HepG2 (cell line): ENCODE measurements around the gene VEGFB. TPM values are rescaled to one million over a fixed set of nuclear protein-coding genes. Genes with fewer than 3 reads are reported as not detected.

Source experiments
- ATAC-seq: fragments of 200-7000 bp; cut with Tn5 transposase; 3 replicates; pipeline ENCODE4 v1.9.1; 2020; ENCODE audit warnings: mild to moderate bottlenecking, moderate library complexity
- BruUV-seq: library from RNA; stranded (reverse); fragments of 400-500 nt; replicated peaks from 2 replicates; lab custom pipeline; 2021; lab: Mats Ljungman, UMichigan
- CTCF ChIA-PET: fragments of 300-600 bp; formaldehyde crosslinking; extraction: SDS; loops from one replicate; lab custom pipeline; 2021; ENCODE audit warnings: low total read pairs, inconsistent platforms, low intra/inter-chr PET ratio; lab: Yijun Ruan, JAX
- POLR2A ChIA-PET: fragments of 350-600 bp; sonication (Branson Sonifier 250); formaldehyde crosslinking; loops from one replicate; lab custom pipeline; 2020; ENCODE audit warnings: antibody characterized with exemption, inconsistent platforms; lab: Yijun Ruan, JAX
- DNase-seq: peaks from one replicate; pipeline ENCODE4 v3.0.0-alpha.2; 2015; ENCODE audit warnings: low spot score
- FAIRE-seq: peaks from 3 replicates; lab custom pipeline; 2011; peaks lifted over from hg19 to GRCh38; lab: Jason Lieb, UNC
- H2AFZ ChIP-seq: one replicate; pipeline ENCODE4 v1.6.1; 2011; ENCODE audit warnings: low read length, inconsistent platforms
- H3K27ac ChIP-seq: fragments of 300-600 bp; 3 replicates; pipeline ENCODE4 v1.8.0; 2011; ENCODE audit warnings: mixed run types, mild to moderate bottlenecking, mixed read lengths, low read length, inconsistent platforms; ENCODE audit not compliant: insufficient read depth; ENCODE audit errors: extremely low read length
- H3K27me3 ChIP-seq, 2 experiments: fragments of 200-600 bp in 1 of 2; 2 replicates in 1 of 2; 3 replicates in 1 of 2; pipeline versions ENCODE4 v1.6.0 to v1.8.0; 2011; ENCODE audit warnings: low read length in 2 of 2, mild to moderate bottlenecking in 2 of 2, moderate library complexity in 2 of 2, inconsistent platforms in 1 of 2; ENCODE audit not compliant: insufficient read depth in 2 of 2, control insufficient read depth in 1 of 2
- H3K36me3 ChIP-seq, 2 experiments: fragments of 200-600 bp in 1 of 2; replicated peaks in 1 of 2; 2 replicates in 1 of 2; 3 replicates in 1 of 2; pipeline versions ENCODE4 v1.5.1 to v1.8.0; 2011; ENCODE audit warnings: low read length in 2 of 2, inconsistent platforms in 1 of 2; ENCODE audit not compliant: insufficient read depth in 2 of 2, control insufficient read depth in 1 of 2
- H3K4me1 ChIP-seq: 2 replicates; pipeline ENCODE4 v1.5.1; 2012; ENCODE audit warnings: low read length, inconsistent platforms; ENCODE audit not compliant: insufficient read depth
- H3K4me2 ChIP-seq: 2 replicates; pipeline ENCODE4 v1.6.0; 2011; ENCODE audit warnings: low read depth, low read length, inconsistent platforms
- H3K4me3 ChIP-seq, 3 experiments: fragments of 200-600 bp in 1 of 3; sonication (generic), shearing (Covaris generic) in 1 of 3; replicated peaks in 1 of 3; 2 replicates each; pipeline ENCODE4 v1.5.1; 2011 to 2016; ENCODE audit warnings: low read length in 3 of 3, inconsistent platforms in 2 of 3, low read depth in 2 of 3, mild to moderate bottlenecking in 2 of 3, control low read depth in 1 of 3, mixed read lengths in 1 of 3; ENCODE audit not compliant: insufficient read depth in 1 of 3
- H3K79me2 ChIP-seq: one replicate; pipeline ENCODE4 v1.6.1; 2011; ENCODE audit warnings: low read length, inconsistent platforms; ENCODE audit not compliant: insufficient read depth
- H3K9ac ChIP-seq: 2 replicates; pipeline ENCODE4 v1.6.0; 2011; ENCODE audit warnings: mild to moderate bottlenecking, low read depth, low read length, inconsistent platforms; ENCODE audit not compliant: insufficient read depth
- H3K9me3 ChIP-seq: 2 replicates; pipeline ENCODE4 v1.5.1; 2012; ENCODE audit warnings: mild to moderate bottlenecking, low read length
- H4K20me1 ChIP-seq: 2 replicates; pipeline ENCODE4 v1.6.0; 2011; ENCODE audit warnings: inconsistent platforms, mild to moderate bottlenecking, low read length, moderate library complexity; ENCODE audit not compliant: insufficient read depth
- BCL6 ChIP-seq: IDR thresholded peaks from 2 replicates; pipeline ENCODE4 v1.6.1; 2016; ENCODE audit warnings: missing genetic modification reagents, missing compliant biosample characterization
- HNRNPL ChIP-seq: fragments of 200-400 bp; formaldehyde crosslinking; IDR thresholded peaks from 2 replicates; pipeline ENCODE4 v1.6.1; 2017; ENCODE audit warnings: mild to moderate bottlenecking, low read depth, low read length
- NRL ChIP-seq: sonication (generic); formaldehyde crosslinking; IDR thresholded peaks from 2 replicates; pipeline ENCODE4 v1.5.0; 2020; ENCODE audit warnings: missing genetic modification reagents, mild to moderate bottlenecking, moderate library complexity, borderline replicate concordance
- RCOR2 ChIP-seq: IDR thresholded peaks from 2 replicates; pipeline ENCODE4 v1.6.1; 2016; ENCODE audit warnings: missing biosample characterization, missing genetic modification reagents
- RORA ChIP-seq: sonication (generic); formaldehyde crosslinking; IDR thresholded peaks from 2 replicates; pipeline ENCODE4 v1.5.0; 2020; ENCODE audit warnings: mild to moderate bottlenecking, missing genetic modification reagents, moderate library complexity
- ZNF839 ChIP-seq: sonication (generic); formaldehyde crosslinking; IDR thresholded peaks from 2 replicates; pipeline ENCODE4 v1.4.0; 2020; ENCODE audit warnings: missing genetic modification reagents, mild to moderate bottlenecking, borderline replicate concordance
- WGBS: methylation state at CpG from one replicate; pipeline ENCODE4 v1.1.6; 2017; ENCODE audit warnings: low lambda C conversion rate; 5-methylcytosine and 5-hydroxymethylcytosine counted together
- in situ Hi-C: cut with HindIII; loops from 2 replicates; pipeline ENCODE4 v1.10.0; 2017; ENCODE audit warnings: low pct_unique_long_range_greater_than_20kb; ENCODE audit not compliant: extremely low pct_ligation_motif_present
- intact Hi-C: fragments of 100-400 bp; cut with micrococcal nuclease; formaldehyde crosslinking; loops from one replicate; pipeline ENCODE4 v1.10.0; 2022; ENCODE audit not compliant: unreplicated experiment
- polyA plus RNA-seq, 8 experiments: library from polyadenylated mRNA; depleted of rRNA in 3 of 8; stranded (reverse) in 7 of 8; unstranded in 1 of 8; fragments of >200 nt; fragmentation: Illumina TruSeq in 4 of 8; extraction: Trizol in 4 of 8; gene quantifications; 2 replicates each; pipeline versions ENCODE4 v1.2.1 to v1.2.3, GENCODE V29; 2011 to 2016; ENCODE audit warnings: low read depth in 4 of 8, missing spikeins in 1 of 8, mixed read lengths in 1 of 8; ENCODE audit not compliant: insufficient read depth in 1 of 8
- total RNA-seq, 5 experiments: library from RNA; depleted of rRNA; stranded (reverse); fragments of >200 nt; fragmentation: Illumina TruSeq; extraction: Trizol; gene quantifications; 2 replicates each; pipeline ENCODE4 v1.2.3, GENCODE V29; 2016; ENCODE audit warnings: low read depth in 1 of 5
- TF ChIP-seq, protein P1 (sequence below): sonication (generic); formaldehyde crosslinking; IDR thresholded peaks from 2 replicates; pipeline ENCODE4 v1.8.0; 2022; ENCODE audit warnings: mild to moderate bottlenecking, missing genetic modification reagents, borderline replicate concordance
- TF ChIP-seq, protein P2 (sequence below): sonication (generic); formaldehyde crosslinking; IDR thresholded peaks from 2 replicates; pipeline ENCODE4 v1.8.1; 2023; ENCODE audit warnings: missing genetic modification reagents, mild to moderate bottlenecking, borderline replicate concordance
- TF ChIP-seq, protein P3 (sequence below): sonication (generic); formaldehyde crosslinking; IDR thresholded peaks from 2 replicates; pipeline ENCODE4 v1.8.0; 2022; ENCODE audit warnings: missing genetic modification reagents, mild to moderate bottlenecking, borderline replicate concordance
- TF ChIP-seq, protein P4 (sequence below): sonication (generic); formaldehyde crosslinking; IDR thresholded peaks from 2 replicates; pipeline ENCODE4 v1.4.0; 2020; ENCODE audit warnings: missing genetic modification reagents

Gene VEGFB
- total and polyA plus RNA-seq, 2 of the 13 experiments (the other 11 are each of a cell fraction or from before 2014, with no cell fraction given), result 9.0 to 11.3 TPM

DNA sequence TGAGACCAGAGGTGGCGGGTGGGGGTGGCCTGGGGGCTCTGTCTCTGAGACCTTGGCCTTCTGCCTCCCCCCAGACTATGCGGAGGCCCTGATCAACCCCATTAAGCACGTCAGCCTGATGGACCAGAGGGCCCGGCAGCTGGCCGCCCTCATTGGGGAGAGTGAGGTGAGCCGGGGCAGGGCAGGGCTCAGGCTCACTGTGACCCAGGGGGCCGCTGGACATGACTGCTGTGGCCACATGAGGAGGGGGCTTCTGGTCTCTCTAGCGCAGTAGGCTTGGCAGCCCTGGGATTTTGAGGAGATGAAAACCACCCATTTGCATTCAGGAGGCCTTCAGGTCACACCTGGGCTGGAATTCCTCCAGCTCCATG, 29.5 kb downstream of the VEGFB start:
- H3K27me3 ChIP-seq, result no peaks in the 10 kb centered on the region
- no peak overlapping the region for H3K27ac ChIP-seq
- FAIRE-seq (no peak), DNase-seq (no peak), ATAC-seq (no peak)
- H3K79me2 ChIP-seq, result peaks cover 4% of the 10 kb centered on the region
- 100% methylated on average over 3 of the region's 8 CpGs for WGBS
- no peak overlapping the region for H3K4me2 ChIP-seq
- H3K4me3 ChIP-seq, result no peak overlapping the region
- peaks cover 14% of the 10 kb centered on the region for H3K4me1 ChIP-seq
- ChIA-PET CTCF (no interaction called here), POLR2A (interaction anchor here (1.4 kb wide), 1 partner anchor 12 kb away, joined by 7 read pairs; no protein-coding TSS in a partner anchor)
- H4K20me1 ChIP-seq, result no peaks in the 10 kb centered on the region
- peaks cover 6 to 30% of the 10 kb centered on the region in 2 experiments; a peak in 4 of 5 replicates for H3K36me3 ChIP-seq
- in situ Hi-C loops (no loop called here), intact Hi-C loops (no loop called here)
- TF ChIP-seq, protein P1, sequence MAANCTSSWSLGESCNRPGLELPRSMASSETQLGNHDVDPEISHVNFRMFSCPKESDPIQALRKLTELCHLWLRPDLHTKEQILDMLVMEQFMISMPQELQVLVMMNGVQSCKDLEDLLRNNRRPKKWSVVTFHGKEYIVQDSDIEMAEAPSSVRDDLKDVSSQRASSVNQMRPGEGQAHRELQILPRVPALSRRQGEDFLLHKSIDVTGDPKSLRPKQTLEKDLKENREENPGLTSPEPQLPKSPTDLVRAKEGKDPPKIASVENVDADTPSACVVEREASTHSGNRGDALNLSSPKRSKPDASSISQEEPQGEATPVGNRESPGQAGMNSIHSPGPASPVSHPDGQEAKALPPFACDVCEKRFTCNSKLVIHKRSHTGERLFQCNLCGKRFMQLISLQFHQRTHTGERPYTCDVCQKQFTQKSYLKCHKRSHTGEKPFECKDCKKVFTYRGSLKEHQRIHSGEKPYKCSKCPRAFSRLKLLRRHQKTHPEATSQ, result no peak
- no peak for TF ChIP-seq ZNF839
- no peak for TF ChIP-seq RORA (CRISPR knock-in tag)
- TF ChIP-seq NRL (CRISPR knock-in tag), result no peak
- TF ChIP-seq HNRNPL, result no peak
- no peak for TF ChIP-seq RCOR2 (CRISPR knock-in tag)
- H3K9ac ChIP-seq, result no peak overlapping the region
- H3K9me3 ChIP-seq, result no peaks in the 10 kb centered on the region
- no TSS peak for BruUV-seq
- H2AFZ ChIP-seq, result no peak overlapping the region

GRCh38 chr11:64264371-64264852, 30.0 kb downstream of the VEGFB start:
- BruUV-seq, result no TSS peak
- no peak overlapping the region for H3K4me2 ChIP-seq
- FAIRE-seq (no peak), ATAC-seq (no peak), DNase-seq (no peak)
- WGBS, result 100% methylated on average over 9 of the region's 10 CpGs
- H4K20me1 ChIP-seq, result no peaks in the 10 kb centered on the region
- H3K36me3 ChIP-seq, result peaks cover 2 to 25% of the 10 kb centered on the region in 2 experiments; a peak in 4 of 5 replicates
- no peaks in the 10 kb centered on the region for H3K27me3 ChIP-seq
- POLR2A ChIA-PET, result interaction anchor here (1.4 kb wide), 1 partner anchor 12 kb away, joined by 7 read pairs; no protein-coding TSS in a partner anchor
- H3K9ac ChIP-seq, result no peak overlapping the region
- CTCF ChIA-PET, result no interaction called here
- H3K4me3 ChIP-seq, result no peak overlapping the region
- H2AFZ ChIP-seq, result no peak overlapping the region
- peaks cover 15% of the 10 kb centered on the region for H3K4me1 ChIP-seq
- no peak overlapping the region for H3K27ac ChIP-seq
- H3K79me2 ChIP-seq, result peaks cover 4% of the 10 kb centered on the region
- in situ Hi-C loops, result no loop called here
- intact Hi-C loops, result no loop called here
- H3K9me3 ChIP-seq, result no peaks in the 10 kb centered on the region
- no peak for TF ChIP-seq BCL6 (CRISPR knock-in tag)
- TF ChIP-seq, protein P2, sequence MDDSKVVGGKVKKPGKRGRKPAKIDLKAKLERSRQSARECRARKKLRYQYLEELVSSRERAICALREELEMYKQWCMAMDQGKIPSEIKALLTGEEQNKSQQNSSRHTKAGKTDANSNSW (CRISPR knock-in tag), result no peak
- TF ChIP-seq, protein P3, sequence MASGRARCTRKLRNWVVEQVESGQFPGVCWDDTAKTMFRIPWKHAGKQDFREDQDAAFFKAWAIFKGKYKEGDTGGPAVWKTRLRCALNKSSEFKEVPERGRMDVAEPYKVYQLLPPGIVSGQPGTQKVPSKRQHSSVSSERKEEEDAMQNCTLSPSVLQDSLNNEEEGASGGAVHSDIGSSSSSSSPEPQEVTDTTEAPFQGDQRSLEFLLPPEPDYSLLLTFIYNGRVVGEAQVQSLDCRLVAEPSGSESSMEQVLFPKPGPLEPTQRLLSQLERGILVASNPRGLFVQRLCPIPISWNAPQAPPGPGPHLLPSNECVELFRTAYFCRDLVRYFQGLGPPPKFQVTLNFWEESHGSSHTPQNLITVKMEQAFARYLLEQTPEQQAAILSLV (CRISPR knock-in tag), result no peak
- TF ChIP-seq, protein P4, sequence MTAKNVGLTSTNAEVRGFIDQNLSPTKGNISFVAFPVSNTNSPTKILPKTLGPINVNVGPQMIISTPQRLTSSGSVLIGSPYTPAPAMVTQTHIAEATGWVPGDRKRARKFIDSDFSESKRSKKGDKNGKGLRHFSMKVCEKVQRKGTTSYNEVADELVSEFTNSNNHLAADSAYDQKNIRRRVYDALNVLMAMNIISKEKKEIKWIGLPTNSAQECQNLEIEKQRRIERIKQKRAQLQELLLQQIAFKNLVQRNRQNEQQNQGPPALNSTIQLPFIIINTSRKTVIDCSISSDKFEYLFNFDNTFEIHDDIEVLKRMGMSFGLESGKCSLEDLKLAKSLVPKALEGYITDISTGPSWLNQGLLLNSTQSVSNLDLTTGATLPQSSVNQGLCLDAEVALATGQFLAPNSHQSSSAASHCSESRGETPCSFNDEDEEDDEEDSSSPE (CRISPR knock-in tag), result no peak
